ENCODE measurements around the gene CAMSAP1.
"Not testable (repeated sequence)": the region's sequence is repeated elsewhere in the genome, so short reads cannot be mapped to it uniquely, and the experiment has no call there.

Gene CAMSAP1

DNA sequence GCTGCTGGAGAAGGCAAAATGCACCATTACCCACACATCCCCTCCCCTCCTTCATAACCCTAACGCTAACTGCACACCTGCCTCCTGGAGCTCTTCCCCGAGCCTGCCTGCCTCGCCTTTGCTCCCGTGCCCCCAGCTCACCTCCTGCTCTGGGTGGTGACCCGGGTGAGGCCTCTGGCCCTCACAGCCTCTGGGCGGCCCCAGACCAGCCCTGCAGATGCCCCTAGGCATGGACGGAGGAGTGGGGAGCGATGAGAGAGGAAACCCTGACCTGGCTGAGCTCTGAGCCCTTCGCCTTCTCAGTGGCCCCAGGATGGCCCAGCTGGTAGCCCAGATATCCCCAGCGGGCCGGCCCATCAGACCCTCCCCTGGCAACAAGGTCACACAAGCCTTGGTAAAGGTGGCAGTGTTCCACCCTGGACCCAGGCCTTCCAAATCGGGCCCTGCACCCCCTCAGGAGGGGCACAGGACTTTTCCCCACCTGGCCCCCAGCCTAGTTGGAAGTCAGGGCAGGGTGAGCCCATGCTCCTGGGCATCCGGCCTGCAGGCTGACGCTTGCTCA, 14.5 kb upstream of the CAMSAP1 start:
- FAIRE-seq (no peak), DNase-seq (ENCODE audit: low spot score) (no peak)

DNA sequence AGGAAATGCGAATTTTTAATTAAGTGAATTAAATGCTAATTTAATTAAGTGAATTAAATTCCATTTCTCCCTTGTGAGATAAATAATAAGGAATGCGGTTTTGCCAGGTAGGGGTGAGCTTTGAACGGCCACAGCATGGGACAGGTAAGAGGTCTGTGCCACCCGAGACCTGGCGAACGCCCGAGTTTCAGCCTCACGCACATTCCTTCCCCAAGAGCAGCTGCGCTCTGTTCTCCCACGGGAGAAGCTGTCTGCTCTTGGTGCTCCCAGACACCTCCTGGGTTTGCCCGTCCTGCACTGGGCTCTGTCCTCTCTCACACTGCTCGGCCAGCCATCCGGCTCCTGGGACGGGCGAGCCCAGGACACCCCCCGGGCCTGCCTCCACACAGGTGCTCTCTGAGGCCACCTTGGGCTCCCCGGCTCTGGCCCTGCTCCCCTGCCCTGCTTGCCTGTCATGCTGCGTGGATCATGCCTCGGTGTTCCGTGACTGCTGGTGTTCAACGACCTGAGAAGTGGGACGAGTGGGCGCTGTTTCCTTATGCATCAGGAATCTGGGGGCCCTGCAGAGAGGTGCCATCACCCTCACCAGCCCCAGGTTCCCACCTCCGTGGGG, 13.7 kb upstream of the CAMSAP1 start:
- FAIRE-seq: no peak
- DNase-seq (ENCODE audit: low spot score): no peak

DNA sequence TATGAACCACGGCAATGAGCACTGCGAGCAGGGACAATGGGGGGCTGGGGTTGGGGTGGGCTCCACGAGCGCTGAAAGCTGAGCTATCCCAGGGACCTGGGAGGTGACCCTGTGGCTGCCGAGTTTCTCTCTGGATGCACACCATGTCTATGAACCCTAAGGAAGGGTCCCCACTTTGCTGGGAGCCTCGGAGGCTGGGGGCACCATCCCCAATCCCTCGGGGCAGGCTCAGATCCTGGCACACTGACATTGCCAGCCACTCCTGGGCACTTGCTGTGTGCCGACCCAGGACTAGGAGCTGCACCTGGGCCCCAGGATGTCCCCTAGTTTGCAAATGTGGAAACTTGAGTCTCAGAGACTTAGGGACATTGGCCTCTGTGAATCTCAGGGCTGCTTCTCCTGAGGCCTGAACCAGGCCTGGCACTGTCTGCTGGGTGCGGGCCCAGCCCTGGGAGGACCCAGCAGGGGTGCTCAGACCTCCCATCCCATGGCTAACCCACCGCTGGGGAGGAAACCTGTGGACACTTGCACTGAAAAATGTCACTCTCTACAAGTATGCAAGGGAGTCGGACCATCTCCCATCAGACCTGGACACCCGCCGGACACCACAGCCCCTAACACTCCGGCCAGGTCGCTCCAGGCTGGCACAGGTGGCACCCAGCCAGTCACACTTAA, 13.0 kb upstream of the CAMSAP1 start:
- FAIRE-seq: no peak

DNA sequence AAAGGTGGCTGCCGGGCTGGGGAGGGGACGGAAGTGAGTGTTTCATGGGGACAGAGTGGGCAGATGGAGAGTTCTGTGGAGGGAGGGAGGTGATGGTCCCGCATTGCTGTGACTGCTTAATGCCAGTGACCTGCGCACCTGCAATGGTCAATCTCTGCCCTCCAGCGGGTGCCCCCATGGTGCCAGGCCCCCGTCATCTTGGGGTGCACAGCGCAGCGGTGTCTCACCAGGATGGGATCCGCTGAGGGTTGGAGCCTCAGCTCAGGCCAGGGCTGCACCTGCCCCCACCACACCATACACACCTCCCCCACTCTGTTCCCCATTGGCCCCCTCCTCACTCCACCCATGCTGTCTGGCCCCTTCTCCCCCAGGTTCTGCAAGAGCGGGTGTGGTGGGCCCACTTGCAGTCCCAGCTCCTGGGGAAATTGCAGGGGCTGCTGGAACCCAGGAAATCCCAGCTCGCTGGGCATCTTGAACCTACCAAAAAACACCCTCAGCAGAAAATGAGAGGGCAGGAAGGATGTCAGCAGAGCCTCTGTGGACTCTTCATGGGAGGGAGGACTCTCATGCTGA, 12.1 kb upstream of the CAMSAP1 start:
- DNase-seq (ENCODE audit: low spot score) (no peak), FAIRE-seq (no peak)

More for the DNA sequence above, 13.0 kb upstream of the CAMSAP1 start:
- no peak for DNase-seq (ENCODE audit: low spot score)

DNA sequence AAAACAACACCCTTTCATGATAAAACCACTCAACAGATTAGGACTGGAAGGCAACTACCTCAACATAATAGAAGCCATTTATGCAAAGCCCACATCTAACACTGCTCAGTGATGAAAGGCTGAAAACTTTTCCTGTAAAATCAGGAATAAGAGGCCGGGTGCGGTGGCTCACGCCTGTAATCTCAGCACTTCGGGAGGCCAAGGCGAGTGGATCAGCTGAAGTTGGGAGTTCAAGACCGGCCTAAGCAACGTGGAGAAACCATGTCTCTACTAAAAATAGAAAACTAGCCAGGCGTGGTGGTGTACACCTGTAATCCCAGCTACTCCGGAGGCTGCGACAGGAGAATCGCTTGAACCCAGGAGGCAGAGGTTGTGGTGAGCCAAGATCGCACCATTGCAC, 8.9 kb upstream of the CAMSAP1 start:
- FAIRE-seq; DNase-seq (ENCODE audit: low spot score): not testable (repeated sequence)

DNA sequence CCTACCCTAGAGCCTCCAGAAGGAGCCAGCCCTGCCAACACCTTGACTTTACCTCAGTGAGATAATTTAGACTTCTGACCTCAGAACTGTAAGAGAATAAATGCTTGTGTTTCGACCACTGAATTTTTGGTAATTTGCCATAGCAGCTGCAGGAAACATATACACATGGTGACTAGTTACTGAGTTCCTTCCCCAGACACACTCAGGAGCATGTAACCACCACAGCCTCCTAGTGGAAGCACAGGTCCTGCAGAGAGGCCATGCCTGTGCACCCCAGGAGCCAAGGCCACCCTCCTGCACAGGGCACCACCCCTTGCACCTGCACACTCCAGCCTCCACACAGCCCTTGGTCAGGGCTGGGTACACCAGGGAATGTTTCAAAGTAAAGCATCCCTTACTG, 7.6 kb upstream of the CAMSAP1 start:
- no peak for FAIRE-seq

DNA sequence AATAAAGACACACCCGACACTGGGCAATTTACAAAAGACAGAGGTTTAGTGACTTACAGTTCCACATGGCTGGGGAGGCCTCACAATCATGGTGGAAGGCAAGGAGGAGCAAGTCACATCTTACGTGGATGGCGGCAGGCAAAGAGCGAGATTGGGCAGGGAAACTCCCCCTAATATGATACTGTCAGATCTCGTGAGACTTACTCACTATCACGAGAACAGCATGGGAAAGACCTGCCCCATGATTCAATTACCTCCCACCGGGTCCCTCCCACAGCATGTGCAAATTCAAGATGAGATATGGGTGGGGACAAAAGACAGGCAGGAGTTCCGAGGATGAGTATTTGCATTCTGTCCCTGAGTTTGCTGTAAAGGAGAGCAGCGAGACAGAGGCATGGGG, 3.9 kb upstream of the CAMSAP1 start:
- DNase-seq (ENCODE audit: low spot score); FAIRE-seq: not testable (repeated sequence)

More for the DNA sequence above, 7.6 kb upstream of the CAMSAP1 start:
- DNase-seq (ENCODE audit: low spot score): no peak

DNA sequence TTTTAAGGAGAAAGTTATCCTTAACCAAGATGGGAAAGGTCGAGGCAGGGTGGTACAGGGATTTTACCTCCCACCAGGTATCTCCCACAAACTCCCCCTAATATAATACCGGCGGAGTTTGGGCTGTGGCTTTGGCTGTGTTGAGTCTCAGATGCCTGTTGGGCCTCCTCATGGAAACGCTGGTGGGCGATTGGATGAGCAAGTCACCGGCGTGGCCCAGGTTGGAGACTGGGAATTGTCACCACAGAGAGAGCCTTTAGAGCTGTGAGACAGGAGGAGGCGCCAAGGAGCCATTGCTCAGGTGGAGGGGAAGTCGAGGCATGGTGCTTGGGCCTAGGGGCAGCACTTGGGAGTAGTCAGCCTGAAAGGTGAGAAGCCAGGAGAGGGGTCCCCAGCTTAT, 3.4 kb upstream of the CAMSAP1 start:
- no peak for FAIRE-seq
- no peak for DNase-seq (ENCODE audit: low spot score)

DNA sequence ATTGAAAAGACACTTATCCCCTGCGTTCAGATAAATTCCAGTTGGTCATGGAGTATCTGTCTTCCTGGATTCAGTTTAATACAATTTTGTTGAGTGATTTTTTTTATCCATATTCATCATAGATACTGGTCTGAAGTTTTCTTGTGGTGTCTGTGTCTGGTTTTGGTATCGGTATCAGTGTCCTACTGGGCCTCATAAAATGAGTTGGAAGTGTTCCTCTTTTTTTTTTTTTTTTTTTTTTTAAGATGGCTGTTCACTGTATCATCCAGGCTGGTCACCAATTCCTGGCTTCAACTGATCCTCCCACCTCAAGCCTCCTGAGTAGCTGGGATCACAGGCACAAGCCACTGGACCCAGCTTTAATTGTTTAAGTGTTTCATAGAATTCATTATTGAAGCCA, 2.9 kb upstream of the CAMSAP1 start:
- FAIRE-seq (no peak), DNase-seq (ENCODE audit: low spot score) (no peak)

DNA sequence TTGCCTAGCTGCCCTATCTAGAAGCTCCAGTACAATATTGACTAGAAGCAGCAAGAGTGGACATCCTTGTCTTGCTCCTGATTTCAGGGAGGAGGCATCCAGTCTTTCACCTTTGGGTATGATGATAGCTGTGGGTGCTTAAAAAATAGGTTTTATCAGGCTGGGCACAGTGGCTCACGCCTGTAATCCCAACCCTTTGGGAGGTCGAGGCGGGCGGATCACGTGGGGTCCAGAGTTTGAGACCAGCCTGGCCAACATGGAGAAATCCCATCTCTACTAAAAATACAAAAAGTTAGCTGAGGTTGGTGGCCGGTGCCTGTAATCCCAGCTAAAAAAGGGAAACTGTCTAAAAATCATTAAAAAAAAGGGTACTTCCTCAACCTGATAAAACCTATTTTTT, 2.0 kb upstream of the CAMSAP1 start:
- DNase-seq (ENCODE audit: low spot score) (no peak), FAIRE-seq (no peak)

DNA sequence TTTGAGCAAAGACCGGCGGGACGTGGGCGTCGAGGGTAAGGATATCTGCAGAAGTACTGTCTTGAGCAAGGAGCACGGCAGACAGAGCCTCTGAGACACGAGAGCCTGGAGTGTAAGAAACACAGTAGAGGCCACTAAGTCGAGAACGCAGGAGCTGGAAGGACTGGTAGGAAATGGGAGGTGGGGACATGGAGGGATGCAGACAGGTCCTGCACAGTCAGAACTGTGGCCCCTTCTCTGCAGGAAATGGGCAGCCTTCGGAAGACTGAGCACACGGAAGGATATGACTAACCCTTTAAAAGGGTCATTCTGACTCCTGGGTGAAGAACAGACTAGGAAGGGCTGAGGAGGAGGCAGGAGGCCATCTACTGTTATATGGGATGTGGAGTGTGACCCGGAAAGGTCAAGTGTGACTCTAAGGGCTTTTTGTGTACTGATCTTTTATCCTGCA, 1.4 kb upstream of the CAMSAP1 start:
- FAIRE-seq (no peak), DNase-seq (ENCODE audit: low spot score) (no peak)

DNA sequence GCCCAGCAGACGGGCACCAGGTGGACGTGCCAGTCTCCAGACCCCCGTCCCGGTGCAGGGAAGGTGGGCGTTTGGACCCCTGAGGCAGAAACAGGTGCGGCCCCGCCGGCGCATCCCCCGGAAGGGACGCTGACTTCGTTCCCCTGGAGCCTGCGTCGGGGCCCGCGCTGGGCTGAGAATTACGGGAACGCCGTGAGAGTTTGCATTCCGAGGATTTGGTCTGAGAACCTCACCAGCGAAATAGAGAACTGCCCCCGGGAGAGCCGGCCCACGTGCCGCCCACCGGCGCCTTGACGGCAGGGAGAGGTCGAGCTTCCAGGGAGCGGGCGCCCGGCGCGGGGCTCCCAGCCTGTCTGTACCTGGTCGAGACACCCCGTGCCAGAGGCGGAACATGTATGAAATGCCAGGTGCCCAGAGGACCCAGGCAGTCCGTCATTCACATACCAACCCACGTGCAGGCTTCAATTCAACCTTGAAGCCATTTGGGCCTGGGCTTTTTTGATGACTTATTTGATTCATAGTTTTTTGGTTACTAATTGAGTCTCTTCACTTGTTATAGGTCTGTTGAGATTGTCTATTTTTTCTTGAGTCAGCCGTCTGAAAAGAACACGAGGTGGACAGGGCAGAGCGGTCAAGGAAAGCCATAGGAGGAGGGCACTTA, 877 bp upstream of the CAMSAP1 start:
- no peak for DNase-seq (ENCODE audit: low spot score)
- FAIRE-seq: no peak

DNA sequence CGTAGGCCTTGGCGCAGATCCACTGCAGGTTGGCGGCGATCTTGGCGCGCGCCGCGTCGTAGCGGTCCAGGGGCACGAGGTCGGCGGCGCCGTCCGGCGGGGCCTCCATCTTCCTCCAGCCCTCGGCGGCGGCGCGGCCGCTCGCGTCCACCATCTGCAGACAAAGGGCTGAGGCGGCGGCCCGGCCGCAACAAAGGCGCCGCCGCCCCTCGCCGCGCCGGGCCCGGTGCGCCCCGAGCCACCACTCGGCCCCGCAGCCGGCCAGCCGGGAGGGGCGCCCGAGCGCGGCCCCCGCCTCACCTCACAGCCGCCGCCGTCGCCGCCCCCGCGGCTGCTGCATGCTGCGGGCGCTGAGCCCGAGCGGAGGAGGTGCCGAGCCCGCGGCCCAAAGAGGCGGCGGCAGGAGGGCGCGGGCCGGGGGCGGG, 328 bp downstream of the CAMSAP1 start:
- no peak for FAIRE-seq
- DNase-seq (ENCODE audit: low spot score): no peak

DNA sequence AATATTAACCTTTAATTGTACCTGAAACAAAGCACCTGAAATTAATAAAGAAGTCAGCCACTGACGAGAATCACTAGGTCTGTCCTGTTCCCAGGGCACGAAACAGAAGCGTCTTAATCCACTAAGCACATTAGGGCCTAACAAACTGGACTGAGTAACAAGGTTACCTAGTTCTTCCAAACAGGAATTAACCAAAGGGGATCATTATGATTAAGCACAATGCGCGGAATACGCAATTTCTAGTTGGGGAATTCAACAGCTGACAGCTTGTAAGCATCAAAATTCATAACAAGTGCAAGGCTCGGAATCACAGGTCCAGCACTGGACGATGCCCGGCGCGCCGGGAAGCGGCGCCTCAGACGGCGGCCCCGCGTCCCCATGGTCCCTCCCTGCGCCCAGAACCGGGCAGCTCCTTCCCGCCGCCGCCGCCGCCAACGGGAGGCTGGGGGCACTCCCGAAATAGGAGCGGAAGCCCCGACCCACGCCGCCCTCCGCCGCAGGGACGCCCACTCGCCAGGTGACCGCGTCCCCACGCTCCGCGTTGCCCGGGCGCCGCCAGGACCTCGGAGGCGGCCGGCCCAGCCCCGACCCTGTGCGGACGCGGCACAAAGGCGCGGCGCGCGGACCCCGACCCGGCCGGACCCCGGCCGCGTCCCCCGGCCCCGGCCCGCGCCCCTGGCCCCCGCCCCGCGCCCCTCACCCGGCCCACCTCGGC, 898 bp downstream of the CAMSAP1 start:
- DNase-seq (ENCODE audit: low spot score): no peak
- FAIRE-seq: no peak

DNA sequence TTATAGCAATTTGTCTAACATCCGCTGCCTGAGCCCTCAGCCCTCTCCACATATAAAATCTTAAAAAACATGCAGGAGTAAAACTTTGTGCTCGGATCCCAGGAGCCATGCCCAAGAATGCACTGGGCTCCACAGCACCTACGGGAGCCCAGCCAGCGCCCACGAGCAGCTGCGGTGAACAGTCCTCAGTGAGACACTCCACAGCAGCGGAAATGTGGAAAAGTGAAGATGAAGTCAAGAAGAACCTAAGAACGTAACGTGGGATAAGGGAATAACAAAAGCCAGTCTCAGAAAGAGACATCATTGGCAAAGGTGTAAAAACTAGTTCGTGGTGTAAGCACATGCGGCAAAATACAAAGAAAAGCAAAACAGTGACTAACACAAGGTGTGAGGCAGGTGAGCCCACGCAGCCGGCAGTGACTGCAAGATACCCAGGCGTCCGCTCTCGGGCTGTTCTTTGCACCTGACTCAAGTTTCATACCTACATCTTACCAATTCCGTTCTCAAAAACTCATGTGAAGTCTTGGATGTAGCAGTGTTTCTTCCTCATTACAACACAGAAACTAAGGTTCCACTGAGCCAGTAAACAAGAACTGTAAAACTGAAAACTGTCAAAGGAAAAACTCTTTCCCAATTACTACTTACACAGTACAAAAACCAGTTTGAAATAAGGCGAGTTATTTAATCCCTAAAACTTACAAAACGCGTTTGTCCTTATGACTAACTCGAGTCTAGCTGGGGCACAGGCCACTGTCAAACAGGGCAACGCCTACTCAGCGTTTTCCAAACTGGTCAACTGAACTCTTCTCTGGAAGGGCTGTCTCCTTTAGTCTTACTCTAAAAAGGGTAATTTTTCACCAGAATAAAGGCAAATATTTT, 1.7 kb downstream of the CAMSAP1 start:
- DNase-seq (ENCODE audit: low spot score): no peak

DNA sequence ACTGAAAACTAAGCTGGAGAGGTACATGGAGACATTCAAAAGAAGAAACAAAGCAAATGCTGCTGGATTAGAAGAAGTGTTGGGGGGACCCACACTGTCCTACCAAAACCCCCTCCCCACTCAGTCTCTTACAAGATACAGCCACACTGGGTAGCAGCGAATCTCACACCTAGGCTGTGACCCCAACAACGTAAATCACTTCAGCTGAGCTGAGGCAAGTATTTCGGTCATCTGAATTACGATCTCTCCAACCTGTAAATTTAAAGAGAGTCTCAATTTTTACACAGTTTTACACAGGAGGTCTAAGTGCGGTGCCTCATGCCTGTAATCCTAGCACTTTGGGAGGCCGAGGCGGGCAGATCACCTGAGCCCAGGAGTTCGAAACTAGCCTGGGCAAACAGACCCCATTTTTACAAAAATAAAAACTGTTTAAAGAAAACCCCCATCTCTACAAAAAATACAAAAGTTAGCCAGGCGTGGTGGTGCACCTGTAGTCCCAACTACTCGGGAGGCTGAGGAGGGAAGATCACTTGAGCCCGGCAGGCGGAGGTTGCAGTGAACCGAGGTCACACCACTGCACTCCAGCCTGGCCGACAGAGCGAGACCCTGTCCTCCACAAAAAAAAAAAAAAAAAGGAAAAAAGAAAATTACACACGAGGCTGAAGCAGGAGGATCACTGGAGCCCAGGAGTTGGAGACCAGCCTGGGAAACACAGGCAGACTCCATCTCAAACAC, 3.4 kb downstream of the CAMSAP1 start:
- FAIRE-seq: no peak
- DNase-seq (ENCODE audit: low spot score): no peak

More for the DNA sequence above, 1.7 kb downstream of the CAMSAP1 start:
- FAIRE-seq: no peak

DNA sequence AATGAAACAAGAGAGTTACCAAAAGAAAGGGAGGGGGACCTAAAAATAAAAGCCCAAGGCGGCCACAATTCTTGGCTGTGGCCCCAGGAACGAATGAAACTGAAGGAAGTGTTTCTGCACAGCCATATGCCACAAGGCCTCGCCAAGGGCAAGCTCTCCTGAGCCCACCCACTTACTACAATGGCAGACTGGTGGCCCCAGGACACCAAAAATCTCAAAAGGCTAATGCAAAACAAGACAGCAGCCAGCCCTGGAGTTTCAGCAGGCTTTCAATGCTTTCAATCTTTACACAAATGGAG, 4.0 kb downstream of the CAMSAP1 start:
- DNase-seq (ENCODE audit: low spot score) (no peak), FAIRE-seq (no peak)

DNA sequence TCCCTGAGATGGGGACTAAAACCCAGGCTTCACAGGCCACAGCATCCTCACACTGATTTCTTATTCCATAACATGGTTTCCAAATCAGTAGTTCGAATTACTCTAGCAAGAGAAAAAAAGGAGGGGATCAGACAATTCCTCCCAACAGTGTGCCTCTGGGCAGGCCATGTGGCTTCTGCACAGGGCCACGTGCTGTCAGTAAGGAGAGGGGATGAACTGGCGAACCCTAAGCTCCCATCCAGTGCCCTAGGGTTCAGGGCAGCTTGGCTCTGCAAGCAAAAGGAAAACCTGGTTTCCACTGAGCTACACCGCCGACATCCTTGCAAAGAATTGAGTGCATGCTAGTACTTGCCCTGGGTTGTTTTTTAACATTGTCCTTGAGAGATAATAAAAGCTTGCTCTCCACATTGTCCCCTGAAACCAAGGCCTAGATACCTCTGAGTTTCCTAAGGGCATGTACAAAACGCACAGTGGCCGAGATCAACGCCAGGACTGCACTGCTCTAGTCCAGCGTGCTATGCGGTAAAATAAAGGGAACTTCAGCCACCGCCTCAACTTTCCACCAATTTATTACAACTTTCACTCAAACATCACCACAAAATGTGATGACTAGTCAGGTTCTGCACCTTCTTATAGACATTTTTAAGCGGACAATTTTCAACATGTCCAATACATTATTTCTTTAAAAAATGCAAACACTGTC, 4.5 kb downstream of the CAMSAP1 start:
- FAIRE-seq: no peak
- DNase-seq (ENCODE audit: low spot score): no peak

DNA sequence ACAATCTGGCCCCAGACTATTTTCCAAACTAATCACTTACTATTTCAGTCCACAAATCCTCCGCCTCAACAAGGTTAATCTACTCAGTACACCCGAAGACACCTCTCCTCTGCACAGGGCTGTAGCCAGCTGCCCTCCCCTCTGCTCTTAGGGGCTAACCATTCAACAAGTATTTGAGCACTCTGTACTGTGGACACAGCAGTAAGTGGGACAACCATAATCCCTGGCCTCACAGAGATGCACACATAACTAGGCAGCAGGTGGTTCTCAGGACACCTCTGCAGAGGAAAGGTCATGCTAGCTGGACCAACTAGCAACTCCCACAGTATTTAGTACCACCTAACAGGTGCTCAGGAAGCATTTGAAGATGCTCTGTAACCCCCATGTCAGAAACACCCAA, 5.5 kb downstream of the CAMSAP1 start:
- FAIRE-seq: no peak
- DNase-seq (ENCODE audit: low spot score): no peak

All from urothelium cell line (cell line).